Stimulated activated naive CD8-positive, alpha-beta T cell treated with anti-CD3 and anti-CD28 coated beads, Interleukin-15, amount 100 ng/mL, for 72 hours (primary cell): ENCODE data around the gene TSHR.
A peak's percentile ranks its signal among the peaks of the same experiment; 100 is the strongest.

Experiments used
- ATAC-seq: fragments of 150-1000 bp; cut with Tn5 transposase; 2 replicates; pipeline ENCODE4 v1.10.0; 2021; ENCODE audit warnings: mild to moderate bottlenecking, moderate library complexity
- DNase-seq, 2 donors: peaks; one replicate each; pipeline ENCODE4 v3.0.0; 2021 to 2022
- H3K27ac Mint-ChIP-seq, 2 donors: one replicate each; pipeline ENCODE4 v1.8.0; 2022; ENCODE audit warnings: mild to moderate bottlenecking in 2 of 2, mixed read lengths in 2 of 2, moderate library complexity in 2 of 2
- H3K27me3 Mint-ChIP-seq: one replicate; pipeline ENCODE4 v1.8.0; 2022; ENCODE audit warnings: mixed read lengths
- H3K4me1 Mint-ChIP-seq: one replicate; pipeline ENCODE4 v1.8.0; 2022; ENCODE audit warnings: mild to moderate bottlenecking, mixed read lengths
- H3K4me3 Mint-ChIP-seq, 2 donors: one replicate each; pipeline ENCODE4 v1.8.0; 2022; ENCODE audit warnings: mild to moderate bottlenecking in 2 of 2, mixed read lengths in 2 of 2, moderate library complexity in 1 of 2
- H3K9me3 Mint-ChIP-seq, 2 donors: one replicate each; pipeline ENCODE4 v1.8.0; 2022; ENCODE audit warnings: mixed read lengths in 2 of 2

The TSHR gene

DNA sequence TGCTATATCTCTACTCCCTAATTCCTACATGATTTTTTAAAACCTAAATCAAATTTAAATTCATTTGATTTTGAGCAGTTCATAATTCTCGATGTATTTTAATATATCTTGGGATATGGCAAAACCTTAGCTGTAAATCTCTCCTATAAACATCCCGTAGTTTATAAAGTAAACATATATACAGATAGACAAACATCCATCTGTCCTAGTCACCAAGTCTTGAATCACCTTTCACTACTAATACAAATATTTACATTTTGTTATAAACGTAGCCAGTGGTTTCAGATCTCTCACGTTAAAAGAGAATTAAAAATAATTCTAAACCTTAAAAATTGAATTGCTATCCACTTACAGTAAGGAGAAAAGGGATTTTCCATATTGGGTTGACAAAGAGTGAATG, 107.0 kb downstream of the TSHR start:
- H3K4me3 Mint-ChIP-seq, result no peak overlapping the region
- no peaks in the 10 kb centered on the region for H3K4me1 Mint-ChIP-seq
- ATAC-seq, result no peak
- no peaks in the 10 kb centered on the region for H3K9me3 Mint-ChIP-seq
- no peak overlapping the region for H3K27ac Mint-ChIP-seq
- DNase-seq, result no peak
- no peaks in the 10 kb centered on the region for H3K27me3 Mint-ChIP-seq

GRCh38 chr14:81062816-81063215, 107.4 kb downstream of the TSHR start:
- Mint-ChIP-seq H3K27ac (no peak overlapping the region), H3K4me1 (no peaks in the 10 kb centered on the region), H3K9me3 (no peaks in the 10 kb centered on the region), H3K27me3 (no peaks in the 10 kb centered on the region), H3K4me3 (no peak overlapping the region)
- DNase-seq (peak; percentile 21 to 34), ATAC-seq (peak; percentile 88)

GRCh38 chr14:81066672-81067071, 111.3 kb downstream of the TSHR start:
- Mint-ChIP-seq H3K4me1 (no peaks in the 10 kb centered on the region), H3K27ac (no peak overlapping the region), H3K4me3 (no peak overlapping the region), H3K9me3 (peaks cover 7 to 13% of the 10 kb centered on the region in 2 donors), H3K27me3 (no peaks in the 10 kb centered on the region)
- ATAC-seq, result no peak
- DNase-seq, result no peak

- ATAC-seq (no peak), DNase-seq (no peak)
- Mint-ChIP-seq H3K4me1 (no peaks in the 10 kb centered on the region), H3K27ac (no peak overlapping the region), H3K4me3 (no peak overlapping the region), H3K9me3 (peaks cover 7 to 15% of the 10 kb centered on the region in 2 donors), H3K27me3 (no peaks in the 10 kb centered on the region)
These were observed 111.7 kb downstream of the TSHR start for GRCh38 chr14:81067156-81067555.

- H3K4me3 Mint-ChIP-seq, result no peak overlapping the region
- no peaks in the 10 kb centered on the region for H3K27me3 Mint-ChIP-seq
- peaks cover 7 to 15% of the 10 kb centered on the region in 2 donors for H3K9me3 Mint-ChIP-seq
- ATAC-seq, result no peak
- H3K4me1 Mint-ChIP-seq, result no peaks in the 10 kb centered on the region
- DNase-seq, result no peak
- no peak overlapping the region for H3K27ac Mint-ChIP-seq
These were observed 112.9 kb downstream of the TSHR start for GRCh38 chr14:81068176-81068782.

DNA sequence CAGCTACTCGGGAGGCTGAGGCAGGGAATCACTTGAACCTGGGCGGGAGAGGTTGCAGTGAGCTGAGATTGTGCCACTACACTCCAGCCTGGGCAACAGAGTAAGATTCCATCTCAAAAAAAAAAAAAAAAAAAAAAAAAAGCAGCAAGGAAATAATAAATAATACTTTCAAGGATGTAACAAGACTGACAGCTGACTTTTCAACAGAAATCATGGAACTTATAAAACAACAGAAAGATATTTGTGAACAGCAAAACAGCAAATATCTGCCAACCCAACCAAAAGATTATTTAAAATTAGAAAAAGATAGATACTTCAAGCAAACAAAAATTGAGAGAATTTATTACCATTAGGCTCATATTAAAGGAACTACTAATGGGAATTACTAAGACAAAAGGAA, 115.1 kb downstream of the TSHR start:
- no peak overlapping the region for H3K27ac Mint-ChIP-seq
- no peak for ATAC-seq
- H3K9me3 Mint-ChIP-seq, result peaks cover 7 to 15% of the 10 kb centered on the region in 2 donors
- DNase-seq, result no peak
- no peaks in the 10 kb centered on the region for H3K27me3 Mint-ChIP-seq
- no peak overlapping the region for H3K4me3 Mint-ChIP-seq
- H3K4me1 Mint-ChIP-seq, result no peaks in the 10 kb centered on the region

- H3K27me3 Mint-ChIP-seq, result no peaks in the 10 kb centered on the region
- no peaks in the 10 kb centered on the region for H3K4me1 Mint-ChIP-seq
- H3K4me3 Mint-ChIP-seq, result no peak overlapping the region
- H3K9me3 Mint-ChIP-seq, result no peaks in the 10 kb centered on the region
- DNase-seq, result no peak
- no peak for ATAC-seq
- H3K27ac Mint-ChIP-seq, result no peak overlapping the region
These were observed 130.2 kb downstream of the TSHR start for GRCh38 chr14:81085596-81085995.

- no peak for ATAC-seq
- Mint-ChIP-seq H3K4me3 (no peak overlapping the region), H3K27ac (no peak overlapping the region), H3K4me1 (no peaks in the 10 kb centered on the region), H3K27me3 (no peaks in the 10 kb centered on the region), H3K9me3 (no peaks in the 10 kb centered on the region)
- DNase-seq, result no peak
These were observed 131.8 kb downstream of the TSHR start for GRCh38 chr14:81087230-81087629.

DNA sequence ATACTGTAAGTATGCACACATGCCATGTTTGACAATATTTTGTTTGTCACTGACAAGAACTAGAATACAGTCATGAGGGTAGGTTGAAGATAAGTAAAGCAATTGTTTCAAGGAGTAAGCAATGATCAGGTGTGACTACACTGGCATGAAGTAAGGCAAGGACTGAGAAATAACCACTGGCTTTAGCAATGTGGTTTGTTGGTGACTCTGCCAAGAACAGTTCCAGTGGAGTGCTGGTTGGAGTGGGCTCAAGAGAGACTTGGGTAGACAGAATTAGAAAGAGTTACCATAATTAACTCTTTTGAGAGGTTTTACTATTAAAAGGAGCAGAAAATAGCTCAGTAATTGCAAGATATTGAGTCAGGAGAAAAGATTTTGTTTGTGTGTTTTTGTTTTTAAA, 135.7 kb downstream of the TSHR start:
- H3K9me3 Mint-ChIP-seq, result no peaks in the 10 kb centered on the region
- ATAC-seq, result no peak
- H3K4me3 Mint-ChIP-seq, result no peak overlapping the region
- no peaks in the 10 kb centered on the region for H3K27me3 Mint-ChIP-seq
- H3K4me1 Mint-ChIP-seq, result no peaks in the 10 kb centered on the region
- no peak for DNase-seq
- H3K27ac Mint-ChIP-seq, result peak overlapping the region in 1 of 2 donors; percentile 57

GRCh38 chr14:81091660-81092059, 136.2 kb downstream of the TSHR start:
- no peaks in the 10 kb centered on the region for H3K4me1 Mint-ChIP-seq
- H3K9me3 Mint-ChIP-seq, result no peaks in the 10 kb centered on the region
- H3K27ac Mint-ChIP-seq, result no peak overlapping the region
- H3K4me3 Mint-ChIP-seq, result no peak overlapping the region
- H3K27me3 Mint-ChIP-seq, result no peaks in the 10 kb centered on the region
- DNase-seq, result no peak
- no peak for ATAC-seq

GRCh38 chr14:81093651-81094050, 138.2 kb downstream of the TSHR start:
- H3K4me1 Mint-ChIP-seq, result no peaks in the 10 kb centered on the region
- no peaks in the 10 kb centered on the region for H3K27me3 Mint-ChIP-seq
- DNase-seq (no peak), ATAC-seq (no peak)
- no peaks in the 10 kb centered on the region for H3K9me3 Mint-ChIP-seq
- H3K27ac Mint-ChIP-seq, result no peak overlapping the region
- H3K4me3 Mint-ChIP-seq, result no peak overlapping the region

- Mint-ChIP-seq H3K27ac (no peak overlapping the region), H3K27me3 (no peaks in the 10 kb centered on the region), H3K9me3 (no peaks in the 10 kb centered on the region), H3K4me1 (no peaks in the 10 kb centered on the region), H3K4me3 (no peak overlapping the region)
- DNase-seq (no peak), ATAC-seq (no peak)
These were observed 140.1 kb downstream of the TSHR start for GRCh38 chr14:81095539-81095938.

GRCh38 chr14:81096656-81097055, 141.2 kb downstream of the TSHR start:
- no peaks in the 10 kb centered on the region for H3K27me3 Mint-ChIP-seq
- H3K27ac Mint-ChIP-seq, result no peak overlapping the region
- DNase-seq, result no peak
- H3K9me3 Mint-ChIP-seq, result no peaks in the 10 kb centered on the region
- ATAC-seq, result no peak
- no peak overlapping the region for H3K4me3 Mint-ChIP-seq
- H3K4me1 Mint-ChIP-seq, result no peaks in the 10 kb centered on the region

DNA sequence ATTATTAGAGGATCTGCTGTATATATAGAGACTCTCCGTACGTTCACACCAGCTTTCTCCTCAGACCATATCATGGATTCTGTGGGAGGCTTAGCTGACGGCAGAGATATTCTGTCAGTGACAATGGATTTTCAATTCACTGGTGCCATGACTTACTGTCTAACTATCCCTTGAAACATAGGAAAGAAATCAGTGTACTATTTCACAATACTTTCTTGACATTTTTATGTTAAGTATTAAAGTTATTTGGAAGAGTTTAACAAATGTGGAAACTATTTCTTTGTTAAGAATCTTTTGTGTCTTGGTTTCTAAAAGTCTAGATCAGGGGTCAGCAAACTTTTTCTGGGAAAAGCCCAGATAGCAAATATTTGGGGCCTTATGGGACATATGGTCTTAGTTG, 146.8 kb downstream of the TSHR start:
- Mint-ChIP-seq H3K4me1 (no peaks in the 10 kb centered on the region), H3K27me3 (no peaks in the 10 kb centered on the region), H3K27ac (no peak overlapping the region), H3K9me3 (no peaks in the 10 kb centered on the region), H3K4me3 (no peak overlapping the region)
- DNase-seq, result no peak
- no peak for ATAC-seq

DNA sequence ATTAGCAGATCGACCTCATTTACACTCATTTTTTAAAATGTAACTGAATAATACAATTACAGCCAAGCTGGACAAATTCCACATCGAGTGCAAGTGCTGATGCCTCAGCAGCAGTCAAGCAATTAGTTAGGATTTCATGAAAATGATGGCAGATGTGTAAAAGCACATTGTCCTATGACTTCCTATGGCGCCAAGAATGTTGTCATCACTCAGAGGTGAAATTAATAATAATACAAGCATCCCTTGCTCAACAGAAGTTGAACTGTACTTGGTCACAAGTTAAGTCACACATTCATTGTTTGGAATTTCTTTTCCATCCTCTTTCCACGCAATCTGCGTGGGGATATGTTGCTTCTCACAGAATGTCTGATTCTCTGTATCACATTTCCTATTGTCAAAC, 148.0 kb downstream of the TSHR start:
- no peak for ATAC-seq
- no peaks in the 10 kb centered on the region for H3K9me3 Mint-ChIP-seq
- H3K4me3 Mint-ChIP-seq, result no peak overlapping the region
- no peaks in the 10 kb centered on the region for H3K4me1 Mint-ChIP-seq
- H3K27ac Mint-ChIP-seq, result no peak overlapping the region
- DNase-seq, result no peak
- H3K27me3 Mint-ChIP-seq, result no peaks in the 10 kb centered on the region

DNA sequence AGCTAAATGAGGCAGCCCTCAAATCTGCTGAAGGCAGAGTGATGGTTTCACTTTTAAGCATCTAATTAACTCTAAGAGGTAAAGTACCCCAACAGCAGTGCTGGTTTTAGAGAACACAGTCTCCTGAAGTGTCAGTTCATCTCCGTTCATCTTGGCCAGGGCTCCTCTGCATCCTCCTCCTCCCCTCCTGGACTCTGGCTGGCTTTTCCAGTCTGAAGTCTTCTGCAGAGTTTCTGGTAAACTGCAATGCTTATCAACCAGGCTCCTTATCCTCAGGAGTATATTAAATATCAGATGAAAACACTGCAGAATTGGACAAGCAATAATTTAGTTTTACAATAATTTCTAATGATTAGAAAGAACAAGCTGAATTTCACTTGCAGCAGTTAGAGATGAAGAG, 150.0 kb downstream of the TSHR start:
- H3K4me1 Mint-ChIP-seq, result no peaks in the 10 kb centered on the region
- ATAC-seq, result no peak
- no peaks in the 10 kb centered on the region for H3K27me3 Mint-ChIP-seq
- H3K9me3 Mint-ChIP-seq, result no peaks in the 10 kb centered on the region
- H3K4me3 Mint-ChIP-seq, result no peak overlapping the region
- no peak for DNase-seq
- H3K27ac Mint-ChIP-seq, result no peak overlapping the region

DNA sequence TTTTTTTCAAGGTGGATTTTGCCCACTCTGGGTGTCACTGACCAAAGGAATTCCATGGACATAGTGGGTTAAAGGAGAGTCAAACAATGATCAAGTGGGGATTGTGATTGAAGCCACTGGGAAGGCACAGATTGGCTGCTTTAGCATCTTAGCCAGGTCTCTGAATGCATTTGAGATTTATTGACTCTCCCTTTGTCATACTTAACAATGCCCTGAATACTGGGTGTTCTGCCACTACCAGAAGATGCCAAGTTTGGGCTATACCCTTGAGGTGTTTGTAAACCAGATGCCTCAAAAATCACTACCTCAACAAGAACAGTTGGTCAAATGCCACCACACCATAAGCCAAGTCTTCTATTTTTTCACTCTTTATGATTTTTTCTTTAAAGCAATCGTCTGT, 150.5 kb downstream of the TSHR start:
- Mint-ChIP-seq H3K27ac (no peak overlapping the region), H3K27me3 (no peaks in the 10 kb centered on the region), H3K9me3 (no peaks in the 10 kb centered on the region), H3K4me1 (no peaks in the 10 kb centered on the region), H3K4me3 (no peak overlapping the region)
- ATAC-seq (no peak), DNase-seq (no peak)
